Measurements from ENCODE around the gene FAM107B. TPM values are rescaled to one million over a fixed set of nuclear protein-coding genes. Genes with fewer than 3 reads are reported as not detected.

Gene FAM107B
- total RNA-seq, 1 donor from 2014 or later: 286 TPM

DNA sequence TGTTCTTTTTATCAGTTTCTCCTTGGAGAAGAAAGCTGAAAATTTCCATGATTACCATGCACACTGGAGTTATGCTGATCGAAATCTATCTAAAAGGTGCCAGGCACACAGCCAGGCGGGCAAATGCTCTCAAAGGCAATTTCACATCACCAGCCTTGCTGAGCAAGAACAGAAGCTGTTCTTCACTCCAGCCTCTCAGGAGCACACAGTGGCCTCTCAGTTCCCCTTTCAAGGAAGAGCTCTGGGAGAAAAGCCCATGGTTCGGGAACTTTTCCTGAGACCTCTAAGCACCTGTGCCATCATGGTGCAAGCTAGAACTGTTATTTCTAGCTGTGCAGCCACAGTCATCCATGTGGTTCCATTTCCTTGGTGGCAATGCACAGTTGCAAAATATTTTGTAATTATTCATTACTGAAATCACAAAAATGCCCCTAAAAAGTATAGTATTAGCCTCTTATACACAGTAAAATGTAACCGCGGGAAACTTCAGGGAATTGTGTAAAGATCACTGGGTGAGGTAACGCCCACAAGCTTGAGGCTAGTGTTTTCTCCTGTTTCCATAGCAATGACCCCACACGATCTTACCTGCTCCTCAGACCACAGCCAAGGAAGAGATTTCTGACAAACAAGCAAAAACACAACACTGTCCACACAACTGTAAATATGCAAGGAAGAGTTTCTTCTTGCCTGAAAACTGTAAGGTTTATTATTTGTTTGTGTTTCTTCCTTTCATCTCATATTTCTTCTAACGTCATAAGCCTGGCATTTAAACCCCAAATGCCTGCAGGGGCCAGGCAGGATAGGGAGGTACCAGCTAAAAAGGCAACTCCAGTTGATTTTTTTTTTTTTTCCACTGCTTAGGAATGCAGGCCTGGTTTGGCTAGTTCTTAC lies 121.2 kb downstream of the FAM107B start:
- intact Hi-C loops (cut with micrococcal nuclease): no loop called here
- ChIA-PET CTCF (interaction anchor here (0.7 to 1.2 kb wide), 2 partner anchors 10 to 100 kb away, joined by 3 read pairs; no protein-coding TSS in a partner anchor), POLR2A (interaction anchor here (0.5 to 1.8 kb wide), 8 partner anchors 9 to 184 kb away, joined by 3 to 11 read pairs (median 4); partner anchors contain the start of genes CDNF, HSPA14 and MSANTD7)
- H3K27me3 Mint-ChIP-seq: no peaks in the 10 kb centered on the region
- no peaks in the 10 kb centered on the region for H3K9me3 Mint-ChIP-seq
- TF ChIP-seq, protein P1, sequence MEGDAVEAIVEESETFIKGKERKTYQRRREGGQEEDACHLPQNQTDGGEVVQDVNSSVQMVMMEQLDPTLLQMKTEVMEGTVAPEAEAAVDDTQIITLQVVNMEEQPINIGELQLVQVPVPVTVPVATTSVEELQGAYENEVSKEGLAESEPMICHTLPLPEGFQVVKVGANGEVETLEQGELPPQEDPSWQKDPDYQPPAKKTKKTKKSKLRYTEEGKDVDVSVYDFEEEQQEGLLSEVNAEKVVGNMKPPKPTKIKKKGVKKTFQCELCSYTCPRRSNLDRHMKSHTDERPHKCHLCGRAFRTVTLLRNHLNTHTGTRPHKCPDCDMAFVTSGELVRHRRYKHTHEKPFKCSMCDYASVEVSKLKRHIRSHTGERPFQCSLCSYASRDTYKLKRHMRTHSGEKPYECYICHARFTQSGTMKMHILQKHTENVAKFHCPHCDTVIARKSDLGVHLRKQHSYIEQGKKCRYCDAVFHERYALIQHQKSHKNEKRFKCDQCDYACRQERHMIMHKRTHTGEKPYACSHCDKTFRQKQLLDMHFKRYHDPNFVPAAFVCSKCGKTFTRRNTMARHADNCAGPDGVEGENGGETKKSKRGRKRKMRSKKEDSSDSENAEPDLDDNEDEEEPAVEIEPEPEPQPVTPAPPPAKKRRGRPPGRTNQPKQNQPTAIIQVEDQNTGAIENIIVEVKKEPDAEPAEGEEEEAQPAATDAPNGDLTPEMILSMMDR (IDR thresholded peaks at IDR 0.05): no peak
- H3K4me3 Mint-ChIP-seq: peak overlapping the region; percentile 16
- H3K27ac Mint-ChIP-seq: peak overlapping the region; percentile 71
- H3K36me3 Mint-ChIP-seq (ENCODE audit: low read depth): no peaks in the 10 kb centered on the region
- DNase-seq (no peak), ATAC-seq (ENCODE audit: low read depth) (peak; percentile 5)
- peaks cover 82% of the 10 kb centered on the region for H3K4me1 Mint-ChIP-seq

DNA sequence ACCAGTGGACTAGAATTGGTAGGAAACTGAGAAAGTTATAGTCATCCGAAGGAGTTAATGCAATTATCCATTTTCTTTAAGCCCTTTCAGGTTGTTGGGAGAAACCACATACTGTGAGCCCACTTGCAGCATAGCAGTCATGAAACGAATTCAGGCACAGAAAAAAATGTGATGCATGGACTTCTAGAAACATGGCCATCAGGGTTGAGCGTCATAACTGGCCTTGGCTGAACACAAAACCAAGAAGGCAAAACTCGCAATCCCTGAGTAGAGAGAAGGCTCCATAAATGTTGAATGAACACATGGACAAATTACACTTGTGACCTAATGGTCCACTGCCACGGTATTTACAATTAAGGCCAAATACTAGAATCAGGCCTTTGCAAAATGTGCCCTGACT lies 121.9 kb downstream of the FAM107B start:
- TF ChIP-seq, protein P1 (IDR thresholded peaks at IDR 0.05): no peak
- intact Hi-C loops (cut with micrococcal nuclease): no loop called here
- no peak for ATAC-seq (ENCODE audit: low read depth)
- DNase-seq: no peak
- H3K27ac Mint-ChIP-seq: peak overlapping the region; percentile 56
- peaks cover 82% of the 10 kb centered on the region for H3K4me1 Mint-ChIP-seq
- H3K9me3 Mint-ChIP-seq: no peaks in the 10 kb centered on the region
- H3K36me3 Mint-ChIP-seq (ENCODE audit: low read depth): no peaks in the 10 kb centered on the region
- no peak overlapping the region for H3K4me3 Mint-ChIP-seq
- CTCF ChIA-PET: interaction anchor here (1.2 kb wide), 1 partner anchor 99 kb away, joined by 3 read pairs; no protein-coding TSS in a partner anchor
- no peaks in the 10 kb centered on the region for H3K27me3 Mint-ChIP-seq
- POLR2A ChIA-PET: interaction anchor here (0.5 to 0.8 kb wide), 2 partner anchors 32 to 54 kb away, joined by 3 to 11 read pairs; no protein-coding TSS in a partner anchor

DNA sequence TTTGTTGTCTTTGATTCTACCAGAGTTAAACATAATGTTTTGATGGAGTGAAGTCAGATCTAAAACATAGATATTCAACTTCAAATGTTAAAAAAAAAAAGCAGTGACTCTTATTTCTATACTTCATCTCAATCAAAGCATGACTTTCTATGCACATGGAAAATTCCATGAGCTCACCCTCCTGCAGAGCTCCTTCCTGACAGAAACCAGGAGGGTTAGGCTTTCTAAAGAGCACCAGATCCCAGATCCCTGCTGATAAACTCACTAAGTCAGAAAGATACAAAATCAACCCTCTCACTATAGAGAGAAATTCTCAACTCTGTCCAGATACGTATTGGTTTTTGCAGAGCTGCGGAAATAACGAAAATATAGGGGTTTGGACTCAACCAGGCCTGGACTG lies 122.6 kb downstream of the FAM107B start:
- ChIA-PET POLR2A (no interaction called here), CTCF (no interaction called here)
- Mint-ChIP-seq H3K27me3 (no peaks in the 10 kb centered on the region), H3K9me3 (no peaks in the 10 kb centered on the region), H3K4me1 (peaks cover 82% of the 10 kb centered on the region), H3K36me3 (ENCODE audit: low read depth) (no peaks in the 10 kb centered on the region), H3K4me3 (no peak overlapping the region), H3K27ac (no peak overlapping the region)
- ATAC-seq (ENCODE audit: low read depth) (no peak), DNase-seq (no peak)
- intact Hi-C loops (cut with micrococcal nuclease): no loop called here
- TF ChIP-seq, protein P1 (IDR thresholded peaks at IDR 0.05): no peak

DNA sequence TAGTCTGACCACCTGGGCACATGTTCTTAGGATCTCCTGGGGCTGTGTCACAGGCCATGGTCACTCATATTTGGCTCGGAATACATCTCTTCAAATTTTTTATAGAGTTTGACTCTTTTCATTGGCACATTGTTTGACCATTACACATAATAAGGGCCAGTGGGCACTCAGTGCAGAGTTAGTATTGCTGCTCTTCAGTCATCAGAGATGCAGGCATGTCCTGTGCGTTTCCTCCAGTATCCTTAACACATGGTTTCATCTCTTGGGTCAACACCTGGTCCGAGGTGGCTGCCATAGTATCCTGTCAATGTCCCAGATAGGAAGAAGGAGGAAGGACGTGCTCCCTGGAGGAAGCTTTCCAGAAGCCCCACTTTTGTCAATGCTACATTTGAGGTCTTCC lies 125.0 kb downstream of the FAM107B start:
- Mint-ChIP-seq H3K4me1 (peaks cover 81% of the 10 kb centered on the region), H3K4me3 (no peak overlapping the region), H3K9me3 (no peaks in the 10 kb centered on the region), H3K27me3 (no peaks in the 10 kb centered on the region), H3K36me3 (ENCODE audit: low read depth) (no peaks in the 10 kb centered on the region), H3K27ac (peak overlapping the region; percentile 98)
- no peak for ATAC-seq (ENCODE audit: low read depth)
- CTCF ChIA-PET: no interaction called here
- intact Hi-C loops (cut with micrococcal nuclease): loop anchor here (2.0 to 5.0 kb wide), 4 partner anchors 87 to 303 kb away; partner anchors contain the start of gene DCLRE1C
- POLR2A ChIA-PET: interaction anchor here (1.2 to 2.6 kb wide), 2 partner anchors 37 to 93 kb away, joined by 5 to 9 read pairs; no protein-coding TSS in a partner anchor
- DNase-seq: no peak
- TF ChIP-seq, protein P1 (IDR thresholded peaks at IDR 0.05): no peak

DNA sequence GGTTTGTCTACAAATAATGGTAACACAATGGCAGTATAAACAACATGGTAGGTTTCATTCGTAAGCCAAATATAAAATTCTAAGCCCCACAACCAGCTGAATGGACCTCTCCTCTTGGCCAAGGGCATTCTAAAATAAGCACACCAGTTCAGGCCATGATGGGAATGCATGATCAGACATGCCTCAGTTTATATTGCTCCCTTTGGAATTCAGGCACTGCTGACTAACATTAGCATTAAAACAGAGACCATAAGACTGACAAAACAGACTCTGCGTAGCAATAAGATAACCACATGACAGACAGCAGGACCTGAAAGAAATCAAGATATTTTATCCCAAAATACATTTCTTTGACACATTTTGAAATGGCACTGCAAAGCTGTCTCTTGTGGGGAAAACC lies 125.8 kb downstream of the FAM107B start:
- no peaks in the 10 kb centered on the region for H3K36me3 Mint-ChIP-seq (ENCODE audit: low read depth)
- ATAC-seq (ENCODE audit: low read depth) (no peak), DNase-seq (no peak)
- intact Hi-C loops (cut with micrococcal nuclease): loop anchor here (1.0 to 5.0 kb wide), 10 partner anchors 9 to 492 kb away; partner anchors contain the start of genes CDNF, DCLRE1C, HSPA14 and MSANTD7
- ChIA-PET CTCF (interaction anchor here (1.3 kb wide), 1 partner anchor 174 kb away, joined by 13 read pairs; no protein-coding TSS in a partner anchor), POLR2A (interaction anchor here (0.9 to 2.6 kb wide), 8 partner anchors 43 to 310 kb away, joined by 3 to 11 read pairs (median 5); partner anchors contain the start of gene MEIG1)
- peak overlapping the region; percentile 75 for H3K4me3 Mint-ChIP-seq
- no peaks in the 10 kb centered on the region for H3K27me3 Mint-ChIP-seq
- peak overlapping the region; percentile 98 for H3K27ac Mint-ChIP-seq
- TF ChIP-seq, protein P1 (IDR thresholded peaks at IDR 0.05): no peak
- peaks cover 81% of the 10 kb centered on the region for H3K4me1 Mint-ChIP-seq
- no peaks in the 10 kb centered on the region for H3K9me3 Mint-ChIP-seq

Measured in activated B cell treated with CpG ODN at 0.5 μM for 24 hours (primary cell).